Body of pancreas (tissue), 4 donors: ENCODE data around the gene MECR. TPM values are rescaled to one million over a fixed set of nuclear protein-coding genes. Genes with fewer than 3 reads are reported as not detected.
"Not testable (repeated sequence)": the region's sequence is repeated elsewhere in the genome, so short reads cannot be mapped to it uniquely, and the experiment has no call there.

Experiments
- ATAC-seq: fragments of 150-250 bp; one replicate; pipeline ENCODE4 v1.9.1; 2016
- DNase-seq, 4 donors: peaks; one replicate each; pipeline ENCODE4 v3.0.0-alpha.2; 2019
- H3K27ac ChIP-seq, 4 donors: fragments of 200-600 bp; sonication (generic); 1 replicate in 3 of 4; 2 replicates in 1 of 4; pipeline versions ENCODE4 v1.5.1 to v1.6.1; 2016 to 2019; ENCODE audit warnings: mild to moderate bottlenecking in 1 of 4, mixed read lengths in 1 of 4, moderate library complexity in 1 of 4
- H3K27me3 ChIP-seq, 2 donors: fragments of 200-600 bp; sonication (generic); one replicate each; pipeline ENCODE4 v1.6.0; 2016; ENCODE audit warnings: mild to moderate bottlenecking in 1 of 2
- H3K36me3 ChIP-seq, 2 donors: fragments of 200-600 bp; sonication (generic); replicated peaks in 1 of 2; 2 replicates each; pipeline ENCODE4 v1.5.1; 2016; ENCODE audit warnings: low read depth in 2 of 2; ENCODE audit not compliant: insufficient read depth in 1 of 2
- H3K4me1 ChIP-seq: fragments of 200-600 bp; sonication (generic); one replicate; pipeline ENCODE4 v1.6.0; 2016
- H3K4me3 ChIP-seq, 2 donors: fragments of 200-600 bp; sonication (generic); 1 replicate in 1 of 2; 2 replicates in 1 of 2; pipeline ENCODE4 v1.5.1; 2016 to 2019
- H3K9me3 ChIP-seq, 3 donors: fragments of 200-600 bp; sonication (generic); 1 replicate in 2 of 3; 2 replicates in 1 of 3; pipeline ENCODE4 v1.5.1; 2016
- POLR2A ChIP-seq, 3 donors: fragments of 450-650 bp; IDR thresholded peaks; one replicate each; pipeline ENCODE4 v1.6.1; 2016; ENCODE audit warnings: antibody characterized with exemption in 3 of 3, mild to moderate bottlenecking in 2 of 3
- WGBS, 2 donors: methylation state at CpG; one replicate each; pipeline ENCODE4 v1.1.5; 2017; 5-methylcytosine and 5-hydroxymethylcytosine counted together
- intact Hi-C: fragments of 100-400 bp; cut with DNase I; formaldehyde crosslinking; loops from one replicate; pipeline ENCODE4 v1.15.1; 2023
- total RNA-seq, 2 donors: library from RNA; depleted of rRNA; stranded (reverse); fragments of >200 nt; gene quantifications; one replicate each; pipeline ENCODE4 v1.1.0, GENCODE V29; 2016
- TF ChIP-seq, protein P1 (sequence below), 7 experiments: fragments of 450-650 bp in 4 of 7; fragments of 200-600 bp in 3 of 7; sonication (generic) in 3 of 7; IDR thresholded peaks; one replicate each; pipeline ENCODE4 v1.5.1; 2016 to 2019; ENCODE audit warnings: antibody characterized with exemption in 7 of 7

The MECR gene
- total RNA-seq, 2 donors from 2014 or later: 10.6 to 30.7 TPM

DNA sequence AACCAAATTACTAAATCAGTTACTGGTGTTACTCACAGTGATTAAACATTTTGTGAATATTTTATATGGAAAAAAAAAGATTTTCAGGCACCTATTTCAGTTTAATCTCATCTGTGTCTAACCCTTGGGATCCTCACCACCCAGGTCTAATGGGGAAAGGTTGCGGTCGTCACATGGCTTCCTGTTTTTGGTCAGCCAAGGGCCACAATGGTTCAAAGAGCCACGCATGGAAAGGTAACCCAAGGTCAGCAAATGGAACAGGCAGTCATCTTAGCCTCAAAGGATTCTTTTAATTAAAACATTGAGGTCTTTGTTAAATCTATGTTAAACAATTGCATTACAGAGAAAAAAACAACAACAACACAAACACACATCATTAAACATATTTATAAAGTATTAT lies 71.0 kb downstream of the MECR start:
- H3K27ac ChIP-seq: no peak overlapping the region
- H3K4me1 ChIP-seq: peaks cover 23% of the 10 kb centered on the region
- peaks cover 0 to 17% of the 10 kb centered on the region in 2 donors for H3K36me3 ChIP-seq
- intact Hi-C loops: no loop called here
- H3K4me3 ChIP-seq: no peak overlapping the region
- no peak for DNase-seq
- no peaks in the 10 kb centered on the region for H3K27me3 ChIP-seq
- ATAC-seq: no peak
- H3K9me3 ChIP-seq: no peaks in the 10 kb centered on the region
- TF ChIP-seq POLR2A (IDR thresholded peaks at IDR 0.05): no peak
- TF ChIP-seq, protein P1, sequence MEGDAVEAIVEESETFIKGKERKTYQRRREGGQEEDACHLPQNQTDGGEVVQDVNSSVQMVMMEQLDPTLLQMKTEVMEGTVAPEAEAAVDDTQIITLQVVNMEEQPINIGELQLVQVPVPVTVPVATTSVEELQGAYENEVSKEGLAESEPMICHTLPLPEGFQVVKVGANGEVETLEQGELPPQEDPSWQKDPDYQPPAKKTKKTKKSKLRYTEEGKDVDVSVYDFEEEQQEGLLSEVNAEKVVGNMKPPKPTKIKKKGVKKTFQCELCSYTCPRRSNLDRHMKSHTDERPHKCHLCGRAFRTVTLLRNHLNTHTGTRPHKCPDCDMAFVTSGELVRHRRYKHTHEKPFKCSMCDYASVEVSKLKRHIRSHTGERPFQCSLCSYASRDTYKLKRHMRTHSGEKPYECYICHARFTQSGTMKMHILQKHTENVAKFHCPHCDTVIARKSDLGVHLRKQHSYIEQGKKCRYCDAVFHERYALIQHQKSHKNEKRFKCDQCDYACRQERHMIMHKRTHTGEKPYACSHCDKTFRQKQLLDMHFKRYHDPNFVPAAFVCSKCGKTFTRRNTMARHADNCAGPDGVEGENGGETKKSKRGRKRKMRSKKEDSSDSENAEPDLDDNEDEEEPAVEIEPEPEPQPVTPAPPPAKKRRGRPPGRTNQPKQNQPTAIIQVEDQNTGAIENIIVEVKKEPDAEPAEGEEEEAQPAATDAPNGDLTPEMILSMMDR (IDR thresholded peaks at IDR 0.05): no peak
- WGBS, 2 donors: 81 to 82% methylated on average over 3 of the region's 3 CpGs

DNA sequence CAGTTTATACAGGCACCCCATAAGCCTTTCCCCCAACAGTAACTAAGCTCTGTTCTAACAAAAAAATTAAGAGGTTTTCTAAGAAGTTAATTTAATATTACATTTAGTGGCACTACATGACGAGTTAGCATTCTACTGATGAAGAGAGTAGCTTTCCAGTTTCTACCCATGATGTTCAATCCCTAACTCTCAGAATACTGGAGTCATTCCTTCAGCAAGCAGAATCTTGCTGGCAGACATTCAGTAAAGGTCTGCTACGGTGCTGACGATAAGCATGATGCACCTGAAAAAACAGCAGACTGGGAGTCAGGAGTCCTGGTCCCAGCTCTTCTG lies 73.5 kb downstream of the MECR start:
- Histone ChIP-seq H3K27me3 (no peaks in the 10 kb centered on the region), H3K36me3 (peaks cover 11 to 33% of the 10 kb centered on the region in 2 donors), H3K4me3 (no peak overlapping the region), H3K9me3 (no peaks in the 10 kb centered on the region), H3K4me1 (peaks cover 23% of the 10 kb centered on the region), H3K27ac (peak overlapping the region in 3 of 4 donors; percentile 51 to 77 (median 63))
- WGBS, 2 donors: 40 to 48% methylated on average over 3 of the region's 3 CpGs
- TF ChIP-seq POLR2A (IDR thresholded peaks at IDR 0.05): no peak
- TF ChIP-seq, protein P1 (IDR thresholded peaks at IDR 0.05): no peak
- DNase-seq (no peak), ATAC-seq (no peak)
- intact Hi-C loops: no loop called here

DNA sequence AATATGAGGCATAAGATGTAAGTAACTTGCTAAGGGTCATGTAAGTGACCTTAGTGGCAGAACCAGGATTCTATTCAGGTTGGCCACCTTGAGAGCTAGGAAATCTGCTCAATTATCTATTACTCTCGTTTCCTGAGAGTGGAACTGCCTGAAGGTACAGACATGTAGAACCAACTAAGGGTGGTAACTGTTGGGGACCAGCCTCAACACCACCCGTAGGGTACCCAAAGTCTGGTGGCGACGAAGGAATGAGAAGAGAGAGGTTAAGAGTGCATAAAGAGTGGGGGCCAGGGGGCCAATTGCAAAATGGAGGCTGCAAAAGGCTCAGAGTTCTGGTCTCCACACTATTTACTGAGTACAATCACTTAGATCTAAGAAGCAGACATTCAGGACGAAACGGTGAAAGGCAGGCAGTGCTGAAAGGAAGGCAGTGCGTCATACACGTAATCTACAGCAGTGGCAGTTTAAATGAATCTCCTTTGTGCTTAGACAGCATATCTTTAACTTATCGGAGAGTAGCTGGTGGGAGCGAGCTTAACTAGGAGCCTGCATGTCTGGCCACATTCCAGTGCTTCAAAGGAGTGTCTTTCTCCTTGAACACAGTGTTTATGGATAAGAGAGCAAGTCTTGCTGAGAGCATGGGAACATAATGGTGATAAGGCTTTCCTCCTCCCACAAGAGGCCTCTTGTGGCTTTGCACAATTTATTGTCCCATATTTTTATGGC lies 74.0 kb downstream of the MECR start:
- no peaks in the 10 kb centered on the region for H3K27me3 ChIP-seq
- H3K27ac ChIP-seq: peak overlapping the region; percentile 51 to 77 (median 61)
- ATAC-seq (peak; percentile 76), DNase-seq (peak in 3 of 4 donors; percentile 22 to 42 (median 37))
- 38 to 43% methylated on average over 10 of the region's 10 CpGs for WGBS, 2 donors
- TF ChIP-seq POLR2A (IDR thresholded peaks at IDR 0.05): no peak
- TF ChIP-seq, protein P1 (IDR thresholded peaks at IDR 0.05): no peak
- H3K4me3 ChIP-seq: no peak overlapping the region
- no peaks in the 10 kb centered on the region for H3K9me3 ChIP-seq
- peaks cover 11 to 36% of the 10 kb centered on the region in 2 donors for H3K36me3 ChIP-seq
- intact Hi-C loops: no loop called here
- H3K4me1 ChIP-seq: peaks cover 23% of the 10 kb centered on the region

DNA sequence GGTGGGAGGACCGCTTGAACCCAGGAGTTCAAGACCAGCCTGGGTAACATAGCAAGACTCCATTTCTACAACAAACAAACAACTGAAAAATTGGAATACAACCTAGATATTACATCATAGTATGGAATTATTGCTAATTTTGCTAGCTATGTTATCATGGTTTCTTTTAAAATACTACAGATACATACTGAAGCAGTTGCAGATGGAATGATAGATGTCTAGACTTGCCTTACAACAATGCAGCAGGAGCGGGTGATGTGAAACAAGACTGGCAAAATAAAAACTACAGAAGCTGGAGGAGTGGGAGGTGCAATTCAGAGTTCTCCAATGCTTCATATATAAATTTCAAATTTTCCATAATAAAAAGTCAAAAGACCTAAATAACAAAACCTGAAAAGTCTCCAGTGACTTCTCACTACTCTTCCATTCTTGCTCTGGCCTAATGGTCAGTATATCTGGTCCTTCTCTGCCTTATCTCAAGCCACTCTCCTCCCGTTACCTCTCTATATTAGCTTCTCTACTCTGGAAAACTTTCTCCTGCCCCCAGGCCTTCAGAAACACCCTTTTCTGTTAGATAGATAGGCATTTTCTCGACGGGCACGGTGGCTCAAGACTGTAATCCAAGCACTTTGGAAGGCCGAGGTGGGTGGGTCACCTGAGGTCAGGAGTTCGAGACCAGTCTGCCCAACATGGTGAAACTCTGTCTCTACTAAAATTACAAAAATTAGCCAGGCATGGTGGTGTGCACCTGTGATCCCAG lies 78.5 kb downstream of the MECR start:
- peaks cover 26 to 61% of the 10 kb centered on the region in 2 donors for H3K36me3 ChIP-seq
- no peak for ATAC-seq
- TF ChIP-seq, protein P1 (IDR thresholded peaks at IDR 0.05): no peak
- no peak for TF ChIP-seq POLR2A (IDR thresholded peaks at IDR 0.05)
- H3K9me3 ChIP-seq: no peaks in the 10 kb centered on the region
- no peak overlapping the region for H3K4me3 ChIP-seq
- 85 to 92% methylated on average over 8 of the region's 8 CpGs for WGBS, 2 donors
- intact Hi-C loops: no loop called here
- H3K27me3 ChIP-seq: no peaks in the 10 kb centered on the region
- peaks cover 16% of the 10 kb centered on the region for H3K4me1 ChIP-seq
- DNase-seq: no peak
- H3K27ac ChIP-seq: no peak overlapping the region

DNA sequence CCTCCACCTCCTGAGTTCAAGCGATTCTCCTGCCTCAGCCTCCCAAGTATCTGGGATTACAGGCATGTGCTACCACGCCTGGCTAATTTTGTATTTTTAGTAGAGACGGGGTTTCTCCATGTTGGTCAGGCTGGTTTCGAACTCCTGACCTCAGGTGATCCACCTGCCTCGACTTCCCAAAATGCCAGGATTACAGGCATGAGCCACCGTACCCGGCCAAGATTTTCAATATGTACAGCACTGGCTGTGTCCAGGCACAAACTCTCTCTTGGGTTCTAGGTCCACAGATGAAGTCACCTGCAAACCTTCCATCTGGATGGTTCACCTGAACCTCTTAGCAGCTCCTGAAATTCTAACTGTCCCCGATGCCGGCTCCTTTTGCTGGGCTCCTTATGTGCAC lies 80.4 kb downstream of the MECR start:
- H3K9me3 ChIP-seq, DNase-seq, H3K27me3 ChIP-seq, H3K27ac ChIP-seq, H3K4me3 ChIP-seq, intact Hi-C loops, H3K4me1 ChIP-seq, ATAC-seq: not testable (repeated sequence)
- peaks cover 26 to 58% of the 10 kb centered on the region in 2 donors for H3K36me3 ChIP-seq
- 95 to 96% methylated on average over 9 of the region's 9 CpGs for WGBS, 2 donors
